Mammary epithelial cell (primary cell): Measurements from ENCODE around the gene RHEB.

Experiments used
- CTCF ChIP-seq, 2 donors: IDR thresholded peaks in 1 of 2; conservative IDR thresholded peaks in 1 of 2; 2 replicates each; pipeline ENCODE4 v1.5.1; 2011 to 2012; ENCODE audit warnings: inconsistent platforms in 2 of 2, low read length in 2 of 2, mild to moderate bottlenecking in 2 of 2, control low read depth in 1 of 2, low read depth in 1 of 2; ENCODE audit not compliant: insufficient read depth in 1 of 2; ENCODE audit errors: extremely low read depth in 1 of 2
- EZH2 ChIP-seq: IDR thresholded peaks from 2 replicates; pipeline ENCODE4 v1.6.1; 2012; ENCODE audit warnings: low read length, inconsistent platforms, borderline replicate concordance

GRCh38 chr7:151551820-151552219 is 32.1 kb upstream of the RHEB start:
- TF ChIP-seq CTCF (conservative IDR thresholded peaks at IDR 0.05 in 1 of 2, IDR thresholded peaks at IDR 0.05 in 1 of 2; ENCODE audit: extremely low read depth in 1 of 2, insufficient read depth in 1 of 2, low read depth in 1 of 2, low read length in 2 of 2) (no peak), EZH2 (no peak)
